ENCODE results near the gene MYCBP2. TPM values are rescaled to one million over a fixed set of nuclear protein-coding genes. Genes with fewer than 3 reads are reported as not detected.

MYCBP2 gene
- polyA plus RNA-seq, 4 donors, result 11.2 to 33.0 (median 23.5) TPM

DNA sequence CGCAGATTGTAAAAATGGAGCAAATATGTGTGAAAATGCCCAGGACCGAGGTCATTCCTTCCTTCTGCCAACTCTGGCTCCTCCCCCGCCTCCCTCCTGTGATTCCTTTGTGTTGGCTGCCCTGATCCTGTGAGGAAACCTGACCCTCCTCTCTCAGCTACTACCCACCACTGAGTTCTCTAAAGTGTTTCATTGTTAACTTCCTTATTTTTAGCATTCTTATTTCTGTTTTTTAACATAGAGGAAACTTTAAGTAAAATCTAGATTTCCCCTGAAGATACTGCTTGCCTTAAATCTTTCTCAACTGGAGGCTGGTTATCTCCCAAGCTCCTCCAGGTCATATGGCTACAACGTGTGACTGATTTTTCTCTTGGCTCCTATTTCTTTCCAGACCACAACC, 278.2 kb downstream of the MYCBP2 start:
- DNase-seq (no peak), FAIRE-seq (no peak)
- Histone ChIP-seq H3K9me3 (ENCODE audit: control insufficient read depth in 2 of 2, insufficient read depth in 1 of 2, low read depth in 1 of 2, low read length in 1 of 2) (no peaks in the 10 kb centered on the region), H3K27ac (ENCODE audit: low read depth in 1 of 3, low read length in 2 of 3) (no peak overlapping the region), H3K27me3 (ENCODE audit: control insufficient read depth in 3 of 3, insufficient read depth in 3 of 3, low read length in 3 of 3) (no peaks in the 10 kb centered on the region), H3K4me3 (ENCODE audit: low read depth in 1 of 3, low read length in 3 of 3) (no peak overlapping the region), H3K4me1 (ENCODE audit: control insufficient read depth in 3 of 3, insufficient read depth in 2 of 3, low read depth in 1 of 3, low read length in 2 of 3) (no peaks in the 10 kb centered on the region), H3K36me3 (ENCODE audit: control insufficient read depth in 3 of 3, insufficient read depth in 2 of 3, low read depth in 1 of 3, low read length in 3 of 3) (peaks cover 7 to 27% (median 9%) of the 10 kb centered on the region in 3 donors)
- 77 to 93% (median 91%) methylated on average over 4 of the region's 4 CpGs for WGBS, 3 donors

DNA sequence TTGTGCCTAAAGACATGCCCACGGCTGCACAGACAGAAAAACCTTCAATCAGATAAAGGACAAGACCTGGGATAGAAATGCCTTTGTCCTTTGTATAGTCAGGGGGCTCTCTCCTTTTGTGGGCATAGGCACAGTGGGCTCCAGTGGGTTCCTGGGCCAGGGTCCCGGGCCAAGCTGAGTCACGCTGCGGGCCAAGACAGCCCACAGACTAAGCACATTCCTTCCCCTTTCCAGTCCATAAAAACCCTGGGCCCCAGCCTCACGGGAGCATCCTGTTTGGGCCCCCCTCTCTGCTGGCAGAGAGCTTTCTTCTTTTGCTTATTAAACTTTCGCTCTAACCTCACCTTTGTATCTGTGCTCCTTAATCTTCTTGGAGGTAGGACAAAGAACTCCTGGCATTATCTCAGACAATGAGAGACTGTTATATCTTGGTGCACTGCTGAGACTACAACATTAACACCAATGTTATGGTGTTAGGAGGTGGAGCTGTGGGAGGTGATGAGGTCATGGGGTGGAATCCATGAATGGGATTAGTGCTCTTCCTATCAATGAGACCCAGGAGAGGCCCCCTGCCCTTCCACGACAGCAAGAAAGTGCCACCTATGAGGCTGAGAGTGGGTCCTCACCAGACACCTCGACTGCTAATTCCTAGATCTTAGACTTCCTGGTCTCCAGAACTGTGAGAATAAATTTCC, 279.1 kb downstream of the MYCBP2 start:
- FAIRE-seq, result no peak
- WGBS, 3 donors, result 96 to 98% (median 97%) methylated on average over 8 of the region's 8 CpGs
- peaks cover 7 to 25% (median 9%) of the 10 kb centered on the region in 3 donors for H3K36me3 ChIP-seq (ENCODE audit: control insufficient read depth in 3 of 3, insufficient read depth in 2 of 3, low read depth in 1 of 3, low read length in 3 of 3)

DNA sequence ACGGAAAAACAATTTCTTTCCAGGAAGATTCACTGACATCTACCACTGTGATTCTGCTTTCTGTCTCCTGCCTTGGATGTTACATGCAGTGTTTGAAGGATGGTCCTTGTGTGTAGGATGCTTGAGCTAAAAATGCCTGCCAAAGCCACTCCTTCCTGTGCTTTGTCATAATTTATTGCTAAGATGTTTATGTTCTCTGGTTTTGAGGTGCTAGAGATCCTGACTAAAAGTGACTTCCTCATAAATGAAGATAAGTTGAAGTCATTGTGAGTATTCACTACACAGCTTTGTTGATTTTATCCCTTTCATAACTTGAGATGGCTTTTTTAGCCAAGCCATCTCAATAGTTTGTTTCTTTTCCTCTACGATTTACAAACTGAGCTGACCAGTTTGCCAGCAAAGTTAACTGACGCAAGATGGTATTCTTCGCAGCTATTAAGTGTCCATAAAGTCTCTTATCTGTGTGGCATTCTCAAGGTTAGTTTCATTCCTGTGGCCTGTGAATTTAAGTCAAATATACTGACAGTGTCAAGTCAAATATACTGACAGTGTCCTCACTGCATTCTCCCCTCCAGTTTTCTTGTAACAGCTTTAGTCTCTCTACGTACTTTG, 284.2 kb downstream of the MYCBP2 start:
- DNase-seq (peak; percentile 21 to 55), FAIRE-seq (no peak)
- Histone ChIP-seq H3K4me3 (ENCODE audit: low read depth in 1 of 3, low read length in 3 of 3) (no peak overlapping the region), H3K9me3 (ENCODE audit: control insufficient read depth in 2 of 2, insufficient read depth in 1 of 2, low read depth in 1 of 2, low read length in 1 of 2) (no peaks in the 10 kb centered on the region), H3K27ac (ENCODE audit: low read depth in 1 of 3, low read length in 2 of 3) (no peak overlapping the region), H3K27me3 (ENCODE audit: control insufficient read depth in 3 of 3, insufficient read depth in 3 of 3, low read length in 3 of 3) (no peaks in the 10 kb centered on the region), H3K4me1 (ENCODE audit: control insufficient read depth in 3 of 3, insufficient read depth in 2 of 3, low read depth in 1 of 3, low read length in 2 of 3) (no peaks in the 10 kb centered on the region), H3K36me3 (ENCODE audit: control insufficient read depth in 3 of 3, insufficient read depth in 2 of 3, low read depth in 1 of 3, low read length in 3 of 3) (peaks cover 0 to 7% (median 1%) of the 10 kb centered on the region in 3 donors)
- WGBS, 3 donors, result 51 to 57% (median 53%) methylated on average over 5 of the region's 5 CpGs

More for the DNA sequence above, 279.1 kb downstream of the MYCBP2 start:
- Histone ChIP-seq H3K4me1 (ENCODE audit: control insufficient read depth in 3 of 3, insufficient read depth in 2 of 3, low read depth in 1 of 3, low read length in 2 of 3) (no peaks in the 10 kb centered on the region), H3K4me3 (ENCODE audit: low read depth in 1 of 3, low read length in 3 of 3) (no peak overlapping the region), H3K27ac (ENCODE audit: low read depth in 1 of 3, low read length in 2 of 3) (no peak overlapping the region), H3K27me3 (ENCODE audit: control insufficient read depth in 3 of 3, insufficient read depth in 3 of 3, low read length in 3 of 3) (no peaks in the 10 kb centered on the region), H3K9me3 (ENCODE audit: control insufficient read depth in 2 of 2, insufficient read depth in 1 of 2, low read depth in 1 of 2, low read length in 1 of 2) (no peaks in the 10 kb centered on the region)
- no peak for DNase-seq

DNA sequence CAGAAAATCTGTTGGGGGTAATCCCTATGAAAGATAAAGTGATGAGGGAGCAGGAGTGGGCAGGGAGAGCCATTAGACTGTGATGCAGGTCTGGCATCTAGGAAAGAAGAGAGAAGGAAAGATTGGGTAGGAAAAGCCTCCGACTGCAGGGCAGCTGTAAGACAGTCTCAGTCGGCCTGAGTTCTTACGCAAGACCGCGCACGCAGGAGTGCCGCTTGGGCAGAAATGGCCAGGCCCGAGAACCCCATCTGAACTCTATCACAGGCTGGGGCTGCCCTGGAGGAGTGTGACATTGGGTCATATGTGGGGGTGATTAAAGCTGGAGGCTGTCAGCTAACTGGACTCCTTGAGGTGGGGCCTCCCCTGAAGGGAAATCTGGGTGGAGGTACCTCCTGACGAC, 286.1 kb downstream of the MYCBP2 start:
- H3K4me3 ChIP-seq (ENCODE audit: low read depth in 1 of 3, low read length in 3 of 3), result no peak overlapping the region
- H3K27ac ChIP-seq (ENCODE audit: low read depth in 1 of 3, low read length in 2 of 3), result no peak overlapping the region
- no peaks in the 10 kb centered on the region for H3K9me3 ChIP-seq (ENCODE audit: control insufficient read depth in 2 of 2, insufficient read depth in 1 of 2, low read depth in 1 of 2, low read length in 1 of 2)
- no peaks in the 10 kb centered on the region for H3K4me1 ChIP-seq (ENCODE audit: control insufficient read depth in 3 of 3, insufficient read depth in 2 of 3, low read depth in 1 of 3, low read length in 2 of 3)
- H3K36me3 ChIP-seq (ENCODE audit: control insufficient read depth in 3 of 3, insufficient read depth in 2 of 3, low read depth in 1 of 3, low read length in 3 of 3), result peaks cover 0 to 1% (median 0%) of the 10 kb centered on the region in 3 donors
- no peaks in the 10 kb centered on the region for H3K27me3 ChIP-seq (ENCODE audit: control insufficient read depth in 3 of 3, insufficient read depth in 3 of 3, low read length in 3 of 3)
- WGBS, 3 donors, result 96 to 99% (median 96%) methylated on average over 9 of the region's 9 CpGs
- DNase-seq (no peak), FAIRE-seq (no peak)

DNA sequence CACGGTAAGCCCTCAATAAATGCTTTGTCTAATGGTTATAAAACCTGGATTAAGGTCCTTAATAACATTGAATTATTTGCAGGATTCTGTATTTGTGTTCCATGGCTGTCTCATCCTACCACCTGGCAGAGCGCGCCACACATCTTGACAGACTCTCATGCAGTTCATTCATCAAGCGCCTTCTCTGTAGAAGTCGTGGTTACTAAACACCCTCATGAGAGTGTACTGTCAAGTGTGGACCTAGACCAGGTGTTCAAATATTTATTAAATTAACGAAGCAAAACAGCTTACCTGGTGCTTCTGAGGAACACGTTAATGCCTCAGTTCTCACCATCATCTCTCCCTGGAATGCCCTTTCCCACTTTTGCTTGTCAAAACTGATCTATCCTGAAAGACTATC, 286.8 kb downstream of the MYCBP2 start:
- Histone ChIP-seq H3K27ac (ENCODE audit: low read depth in 1 of 3, low read length in 2 of 3) (no peak overlapping the region), H3K36me3 (ENCODE audit: control insufficient read depth in 3 of 3, insufficient read depth in 2 of 3, low read depth in 1 of 3, low read length in 3 of 3) (peaks cover 0 to 1% (median 0%) of the 10 kb centered on the region in 3 donors), H3K9me3 (ENCODE audit: control insufficient read depth in 2 of 2, insufficient read depth in 1 of 2, low read depth in 1 of 2, low read length in 1 of 2) (no peaks in the 10 kb centered on the region), H3K4me3 (ENCODE audit: low read depth in 1 of 3, low read length in 3 of 3) (no peak overlapping the region), H3K27me3 (ENCODE audit: control insufficient read depth in 3 of 3, insufficient read depth in 3 of 3, low read length in 3 of 3) (no peaks in the 10 kb centered on the region), H3K4me1 (ENCODE audit: control insufficient read depth in 3 of 3, insufficient read depth in 2 of 3, low read depth in 1 of 3, low read length in 2 of 3) (no peaks in the 10 kb centered on the region)
- WGBS, 3 donors, result 89 to 95% (median 90%) methylated on average over 7 of the region's 7 CpGs
- no peak for DNase-seq
- FAIRE-seq, result no peak

DNA sequence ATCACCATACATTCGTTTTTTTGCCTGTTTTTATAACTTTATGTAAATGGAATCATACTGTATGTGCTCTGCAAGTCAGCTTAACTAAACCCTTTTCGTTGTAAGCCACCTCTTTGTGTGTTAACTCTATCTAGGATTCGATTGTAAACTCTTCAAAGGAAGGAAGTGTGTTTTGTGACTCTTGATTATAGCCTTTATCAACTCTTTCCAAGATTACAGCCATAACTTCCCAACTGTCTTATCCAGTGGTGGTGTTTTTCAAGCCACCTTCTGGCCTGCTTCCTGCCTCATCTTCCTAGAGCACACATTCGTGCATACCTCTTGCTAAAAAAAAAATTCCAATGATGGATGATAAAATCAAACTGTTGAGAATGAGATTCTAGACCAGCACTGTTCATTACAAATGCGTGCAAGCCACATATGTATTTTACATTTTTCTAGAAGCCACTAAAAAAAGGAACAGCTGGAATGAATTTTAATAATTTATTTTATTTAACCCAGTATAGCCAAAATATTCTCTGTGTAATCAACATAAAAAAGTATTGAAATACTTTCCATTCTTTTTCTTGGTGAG, 287.9 kb downstream of the MYCBP2 start:
- 32 to 50% (median 33%) methylated on average over 5 of the region's 5 CpGs for WGBS, 3 donors

DNA sequence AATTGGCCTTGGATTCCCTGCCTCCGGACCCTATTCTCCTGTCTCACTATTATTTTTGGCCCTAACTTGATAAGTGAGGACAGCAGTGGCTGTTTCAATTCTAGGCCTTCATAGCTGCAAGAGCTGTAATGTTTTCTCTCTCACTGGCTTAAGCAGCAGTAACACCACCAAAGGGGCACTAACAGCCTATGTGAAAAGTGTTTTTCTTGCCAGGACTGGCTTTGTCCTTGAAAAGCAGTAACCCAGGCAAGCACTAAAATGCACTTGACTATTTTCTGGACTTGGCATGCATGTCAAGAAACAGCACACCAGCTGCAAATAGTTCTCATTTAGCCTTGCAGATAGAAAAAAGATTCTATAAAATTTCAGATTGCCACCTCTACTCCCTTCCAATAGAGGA, 290.6 kb downstream of the MYCBP2 start:
- Histone ChIP-seq H3K9me3 (ENCODE audit: control insufficient read depth in 2 of 2, insufficient read depth in 1 of 2, low read depth in 1 of 2, low read length in 1 of 2) (no peaks in the 10 kb centered on the region), H3K4me3 (ENCODE audit: low read depth in 1 of 3, low read length in 3 of 3) (no peak overlapping the region), H3K27ac (ENCODE audit: low read depth in 1 of 3, low read length in 2 of 3) (no peak overlapping the region), H3K4me1 (ENCODE audit: control insufficient read depth in 3 of 3, insufficient read depth in 2 of 3, low read depth in 1 of 3, low read length in 2 of 3) (no peaks in the 10 kb centered on the region), H3K27me3 (ENCODE audit: control insufficient read depth in 3 of 3, insufficient read depth in 3 of 3, low read length in 3 of 3) (no peaks in the 10 kb centered on the region), H3K36me3 (ENCODE audit: control insufficient read depth in 3 of 3, insufficient read depth in 2 of 3, low read depth in 1 of 3, low read length in 3 of 3) (no peaks in the 10 kb centered on the region)
- 85 to 92% (median 90%) methylated on average over 1 of the region's 1 CpG for WGBS, 3 donors
- FAIRE-seq, result no peak
- DNase-seq, result no peak

More for the DNA sequence above, 287.9 kb downstream of the MYCBP2 start:
- DNase-seq, result peak in 1 of 2 donors; percentile 8
- Histone ChIP-seq H3K4me3 (ENCODE audit: low read depth in 1 of 3, low read length in 3 of 3) (no peak overlapping the region), H3K27me3 (ENCODE audit: control insufficient read depth in 3 of 3, insufficient read depth in 3 of 3, low read length in 3 of 3) (no peaks in the 10 kb centered on the region), H3K9me3 (ENCODE audit: control insufficient read depth in 2 of 2, insufficient read depth in 1 of 2, low read depth in 1 of 2, low read length in 1 of 2) (no peaks in the 10 kb centered on the region), H3K27ac (ENCODE audit: low read depth in 1 of 3, low read length in 2 of 3) (no peak overlapping the region), H3K4me1 (ENCODE audit: control insufficient read depth in 3 of 3, insufficient read depth in 2 of 3, low read depth in 1 of 3, low read length in 2 of 3) (no peaks in the 10 kb centered on the region), H3K36me3 (ENCODE audit: control insufficient read depth in 3 of 3, insufficient read depth in 2 of 3, low read depth in 1 of 3, low read length in 3 of 3) (no peaks in the 10 kb centered on the region)
- no peak for FAIRE-seq

DNA sequence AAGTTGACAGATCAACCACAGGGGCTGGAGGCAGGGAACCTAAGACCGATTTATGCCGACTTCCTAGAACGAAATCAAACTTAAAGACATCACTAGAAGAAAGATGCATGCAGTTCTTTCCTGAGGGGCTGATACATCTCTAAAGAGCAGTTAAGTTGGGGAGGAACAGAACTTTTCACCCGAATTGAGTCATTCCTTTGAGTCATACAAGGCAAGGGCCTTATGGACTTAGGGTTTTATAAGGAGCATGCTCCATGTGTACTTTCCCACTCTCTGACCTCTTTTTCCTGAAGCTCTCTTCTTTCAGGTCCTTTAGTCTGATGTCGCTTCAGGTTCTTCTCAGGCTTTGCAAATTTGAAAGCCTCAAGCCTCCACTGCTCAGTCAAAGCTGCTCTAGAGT, 292.0 kb downstream of the MYCBP2 start:
- H3K9me3 ChIP-seq (ENCODE audit: control insufficient read depth in 2 of 2, insufficient read depth in 1 of 2, low read depth in 1 of 2, low read length in 1 of 2), result no peaks in the 10 kb centered on the region
- FAIRE-seq, result no peak
- 92 to 95% (median 94%) methylated on average over 5 of the region's 5 CpGs for WGBS, 3 donors

More for the DNA sequence above, 292.0 kb downstream of the MYCBP2 start:
- no peak overlapping the region for H3K4me3 ChIP-seq (ENCODE audit: low read depth in 1 of 3, low read length in 3 of 3)
- no peaks in the 10 kb centered on the region for H3K36me3 ChIP-seq (ENCODE audit: control insufficient read depth in 3 of 3, insufficient read depth in 2 of 3, low read depth in 1 of 3, low read length in 3 of 3)
- H3K27me3 ChIP-seq (ENCODE audit: control insufficient read depth in 3 of 3, insufficient read depth in 3 of 3, low read length in 3 of 3), result no peaks in the 10 kb centered on the region
- DNase-seq, result no peak
- H3K27ac ChIP-seq (ENCODE audit: low read depth in 1 of 3, low read length in 2 of 3), result no peak overlapping the region
- no peaks in the 10 kb centered on the region for H3K4me1 ChIP-seq (ENCODE audit: control insufficient read depth in 3 of 3, insufficient read depth in 2 of 3, low read depth in 1 of 3, low read length in 2 of 3)
